ENCODE data around the gene VASP.
A peak's percentile ranks its signal among the peaks of the same experiment; 100 is the strongest.

VASP gene

GRCh38 chr19:45473682-45474605 is 33.3 kb upstream of the VASP start:
- no peak for DNase-seq

DNA sequence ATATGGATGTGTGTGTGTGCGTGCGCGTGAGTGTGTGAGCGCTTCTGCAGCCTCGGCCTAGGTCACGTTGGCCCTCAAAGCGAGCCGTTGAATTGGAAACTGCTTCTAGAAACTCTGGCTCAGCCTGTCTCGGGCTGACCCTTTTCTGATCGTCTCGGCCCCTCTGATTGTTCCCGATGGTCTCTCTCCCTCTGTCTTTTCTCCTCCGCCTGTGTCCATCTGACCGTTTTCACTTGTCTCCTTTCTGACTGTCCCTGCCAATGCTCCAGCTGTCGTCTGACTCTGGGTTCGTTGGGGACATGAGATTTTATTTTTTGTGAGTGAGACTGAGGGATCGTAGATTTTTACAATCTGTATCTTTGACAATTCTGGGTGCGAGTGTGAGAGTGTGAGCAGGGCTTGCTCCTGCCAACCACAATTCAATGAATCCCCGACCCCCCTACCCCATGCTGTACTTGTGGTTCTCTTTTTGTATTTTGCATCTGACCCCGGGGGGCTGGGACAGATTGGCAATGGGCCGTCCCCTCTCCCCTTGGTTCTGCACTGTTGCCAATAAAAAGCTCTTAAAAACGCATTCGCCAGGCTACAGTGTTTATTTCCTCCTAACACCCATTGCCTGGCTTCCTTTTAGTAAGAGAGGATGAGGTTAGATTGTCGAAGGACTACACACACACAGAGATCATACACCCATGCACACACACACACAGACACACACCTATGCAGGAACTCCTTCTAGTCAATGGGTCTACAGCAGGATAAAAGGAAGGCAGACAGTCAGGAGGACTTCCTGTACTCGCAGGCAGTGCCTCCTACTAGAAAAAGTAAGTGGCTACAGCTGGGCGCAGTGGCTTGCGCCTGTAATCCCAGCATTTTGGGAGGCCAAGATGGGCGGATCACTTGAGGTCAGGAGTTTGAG is 32.4 kb upstream of the VASP start:
- DNase-seq, result no peak

DNA sequence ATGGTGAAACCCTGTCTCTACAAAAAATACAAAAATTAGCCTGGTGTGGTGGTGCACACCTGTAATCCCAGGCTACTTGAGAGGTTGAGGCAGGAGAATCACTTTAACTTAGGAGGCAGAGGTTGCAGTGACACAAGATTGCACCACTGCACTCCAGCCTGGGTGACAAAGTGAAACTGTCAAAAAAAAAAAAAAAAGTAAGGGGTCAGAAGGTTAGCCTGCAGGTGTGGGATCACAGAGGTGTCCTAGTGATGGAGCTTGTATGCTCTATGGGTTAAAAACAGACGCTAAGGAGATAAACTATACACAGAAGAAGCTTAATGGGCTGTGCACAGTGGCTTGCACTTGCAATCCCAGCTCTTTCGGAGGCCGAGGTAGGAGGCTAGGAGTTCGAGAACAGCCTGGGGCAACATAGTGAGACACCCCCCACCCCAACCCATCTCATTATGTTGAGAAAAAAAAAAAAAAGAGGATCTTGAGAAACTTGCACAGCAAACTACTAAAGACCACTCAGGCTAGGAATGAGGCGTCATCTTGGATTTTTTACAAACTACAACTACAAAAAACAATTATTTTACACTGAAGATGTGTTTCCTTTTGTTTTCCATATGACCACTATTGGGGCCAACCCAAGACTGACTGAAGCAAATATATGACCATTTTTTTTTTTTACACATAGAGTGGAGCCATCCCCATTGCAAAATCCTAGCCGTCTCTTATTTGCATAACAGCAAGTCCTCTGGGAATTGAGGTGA is 31.6 kb upstream of the VASP start:
- DNase-seq, result no peak

DNA sequence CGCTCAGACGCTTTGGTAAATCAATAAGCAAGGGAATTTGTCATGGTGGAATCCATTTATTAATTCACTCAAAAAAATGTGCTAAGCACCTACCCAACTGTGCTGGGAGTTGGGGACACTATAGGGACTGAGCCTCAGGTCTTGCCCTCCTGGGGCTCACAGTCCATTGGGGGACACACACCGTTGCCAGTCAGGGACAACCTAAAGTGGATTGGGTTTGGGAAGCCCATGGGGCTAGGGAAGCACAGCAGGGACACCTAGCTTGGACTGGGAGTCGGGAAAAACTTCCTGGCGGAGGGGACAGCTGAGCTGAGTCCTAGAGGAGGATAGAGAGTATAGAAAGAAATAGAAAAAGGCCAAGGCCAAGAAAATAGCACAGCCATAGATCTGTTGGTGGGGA is 31.0 kb upstream of the VASP start:
- no peak for DNase-seq

GRCh38 chr19:45477186-45477585 is 30.1 kb upstream of the VASP start:
- DNase-seq, result no peak

- no peak for DNase-seq
Measured at GRCh38 chr19:45477713-45478453, 29.4 kb upstream of the VASP start.

DNA sequence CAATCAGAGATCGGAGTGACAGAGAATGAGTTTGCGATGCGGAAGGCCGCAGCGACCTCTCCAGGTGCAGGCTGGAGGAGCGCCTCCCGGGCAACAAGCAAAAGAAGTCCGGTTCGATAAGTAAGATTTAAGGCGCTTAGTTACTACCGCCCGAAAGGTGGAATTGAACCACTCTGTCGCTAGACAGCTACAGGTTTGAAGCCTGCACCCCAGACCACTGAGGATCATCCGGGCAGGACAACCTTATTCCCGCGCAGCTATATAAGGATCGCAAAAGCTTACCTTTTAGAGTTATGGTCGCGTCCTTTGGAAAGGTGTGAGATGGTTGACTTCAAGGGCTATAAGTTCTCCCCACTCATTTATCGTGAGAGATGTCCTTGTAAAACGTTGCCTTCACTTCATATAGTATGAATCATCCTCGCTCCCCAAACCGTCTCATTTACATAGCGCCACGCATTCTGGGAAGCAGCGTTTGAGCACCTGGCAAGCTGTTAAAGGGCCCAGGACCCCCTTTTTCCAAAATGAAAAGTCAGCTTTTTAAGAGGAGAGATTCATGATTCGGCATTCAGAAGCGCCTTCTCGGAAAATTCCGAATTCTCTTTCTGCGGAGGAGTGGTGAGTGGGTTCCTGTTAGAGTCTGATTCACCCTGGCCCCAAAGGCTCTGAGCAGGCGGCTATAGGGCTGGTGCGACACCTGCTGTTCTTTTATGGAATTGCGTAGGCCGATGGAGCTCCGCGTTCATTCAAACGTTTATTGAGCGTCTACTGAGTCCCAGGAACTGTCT is 28.6 kb upstream of the VASP start:
- peak; percentile 91 to 92 for DNase-seq

- DNase-seq, result no peak
Measured at GRCh38 chr19:45483033-45483432, 24.2 kb upstream of the VASP start.

GRCh38 chr19:45484273-45484945 is 22.9 kb upstream of the VASP start:
- DNase-seq, result no peak

DNA sequence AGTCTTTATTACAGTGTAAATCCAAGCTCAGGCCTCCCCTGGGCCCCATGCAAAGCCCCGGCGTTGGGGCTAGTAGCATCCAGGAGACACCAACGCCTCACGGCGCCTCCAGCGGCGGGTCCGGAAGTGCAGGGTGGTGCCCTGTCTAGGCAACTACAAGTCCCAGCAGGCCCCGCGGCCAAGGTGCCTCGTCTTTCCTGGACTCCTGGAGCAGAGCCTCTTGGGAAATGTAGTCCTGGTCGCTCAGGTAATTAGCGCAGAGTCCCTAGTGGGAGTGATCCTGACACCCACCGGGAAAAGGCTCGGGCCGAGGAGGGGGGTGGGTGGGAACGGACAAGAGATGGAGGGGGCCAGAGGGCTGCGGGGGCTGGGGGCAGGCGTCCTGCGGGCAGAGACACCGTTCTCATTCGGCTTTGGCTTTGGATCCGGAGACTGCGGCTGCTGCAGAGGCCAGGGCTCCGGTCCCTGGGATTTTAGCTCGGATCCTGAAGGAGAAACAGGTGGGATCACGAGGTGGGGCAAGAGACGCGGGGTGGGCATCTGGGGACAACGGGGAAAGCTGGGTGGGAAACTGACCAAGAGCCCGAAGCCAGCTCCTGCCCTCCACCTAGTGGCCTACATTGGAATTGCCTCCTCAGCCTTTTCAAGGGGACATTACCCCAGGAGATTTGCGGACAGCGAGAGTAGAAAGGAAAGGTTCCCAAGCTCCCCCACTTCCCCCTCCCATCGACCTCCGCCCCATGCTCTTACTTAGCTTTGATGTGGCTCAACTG is 21.8 kb upstream of the VASP start:
- DNase-seq, result peak; percentile 97 to 98

- DNase-seq, result no peak
Measured at GRCh38 chr19:45488708-45489107, 18.6 kb upstream of the VASP start.

DNA sequence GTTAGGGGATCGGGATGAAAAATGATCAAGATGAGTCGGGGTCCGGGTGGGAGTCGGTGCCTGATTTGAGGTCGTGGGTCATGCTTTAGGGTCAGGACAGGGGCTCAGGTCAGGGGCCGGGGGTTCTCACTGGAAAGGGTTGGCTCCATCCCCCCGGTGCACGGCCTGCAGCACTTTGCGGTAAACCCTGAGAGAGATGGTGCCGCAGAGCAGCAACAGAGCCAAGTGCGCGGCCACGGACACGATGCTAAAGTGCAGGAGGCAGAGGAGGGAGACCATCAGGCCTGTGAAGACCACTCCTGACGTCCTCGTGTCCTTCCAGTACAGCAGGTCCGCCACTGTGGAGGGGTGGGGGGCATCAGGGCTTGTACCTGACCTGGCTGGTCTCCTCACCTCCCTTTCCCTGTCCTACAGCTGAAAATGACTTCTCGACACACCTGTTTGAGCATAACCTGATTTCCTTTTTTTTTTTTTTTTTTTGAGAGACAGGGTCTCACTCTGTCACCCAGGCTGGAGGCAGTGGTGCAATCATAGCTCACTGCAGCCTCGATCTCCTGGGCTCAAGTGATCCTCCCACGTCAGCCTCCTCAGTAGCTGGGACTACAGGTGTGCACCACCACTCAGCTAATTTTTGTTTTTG is 17.9 kb upstream of the VASP start:
- DNase-seq, result no peak

- no peak for DNase-seq
Measured at GRCh38 chr19:45492137-45492626, 15.1 kb upstream of the VASP start.

DNA sequence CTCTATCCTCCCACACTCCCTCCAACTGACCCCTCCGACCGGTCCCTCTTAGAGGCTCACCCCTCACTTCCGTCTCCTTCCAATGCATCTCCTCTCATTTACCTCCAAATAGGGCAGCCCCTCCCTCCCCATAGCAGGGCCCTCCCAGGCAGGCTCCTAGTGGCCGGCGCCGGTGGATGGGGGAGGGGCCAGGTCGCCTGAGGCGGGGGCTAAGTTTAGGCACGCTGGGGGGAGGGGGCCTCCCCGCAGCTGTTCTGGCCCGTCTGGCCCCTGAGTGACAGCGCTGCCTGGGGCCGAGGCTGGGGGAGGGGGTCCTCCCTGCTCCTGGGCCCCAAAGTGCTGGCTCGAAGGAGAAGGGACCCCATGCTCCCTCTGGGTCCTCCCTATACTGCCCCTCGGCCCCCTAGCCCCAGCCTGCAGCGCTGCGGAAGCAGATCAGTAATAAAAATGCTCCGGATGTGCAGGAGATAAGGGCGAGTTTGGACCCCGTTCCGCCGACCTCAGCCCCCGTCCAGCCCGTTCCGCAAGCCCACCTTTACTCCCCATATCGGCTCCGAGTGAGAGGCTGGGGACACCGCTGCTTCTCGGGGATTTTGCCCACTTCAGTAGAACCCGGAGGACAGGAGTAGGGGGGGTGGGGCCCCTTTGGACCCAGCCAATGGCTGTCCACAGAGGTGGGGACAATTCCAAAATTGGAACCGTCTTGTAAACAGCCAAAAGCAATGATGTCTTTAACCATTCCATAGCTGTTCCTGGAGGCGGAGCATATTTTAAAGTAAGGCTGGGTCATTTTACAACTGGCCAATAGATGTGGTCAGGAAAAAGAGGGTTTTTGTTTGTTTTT is 14.4 kb upstream of the VASP start:
- DNase-seq, result no peak

DNA sequence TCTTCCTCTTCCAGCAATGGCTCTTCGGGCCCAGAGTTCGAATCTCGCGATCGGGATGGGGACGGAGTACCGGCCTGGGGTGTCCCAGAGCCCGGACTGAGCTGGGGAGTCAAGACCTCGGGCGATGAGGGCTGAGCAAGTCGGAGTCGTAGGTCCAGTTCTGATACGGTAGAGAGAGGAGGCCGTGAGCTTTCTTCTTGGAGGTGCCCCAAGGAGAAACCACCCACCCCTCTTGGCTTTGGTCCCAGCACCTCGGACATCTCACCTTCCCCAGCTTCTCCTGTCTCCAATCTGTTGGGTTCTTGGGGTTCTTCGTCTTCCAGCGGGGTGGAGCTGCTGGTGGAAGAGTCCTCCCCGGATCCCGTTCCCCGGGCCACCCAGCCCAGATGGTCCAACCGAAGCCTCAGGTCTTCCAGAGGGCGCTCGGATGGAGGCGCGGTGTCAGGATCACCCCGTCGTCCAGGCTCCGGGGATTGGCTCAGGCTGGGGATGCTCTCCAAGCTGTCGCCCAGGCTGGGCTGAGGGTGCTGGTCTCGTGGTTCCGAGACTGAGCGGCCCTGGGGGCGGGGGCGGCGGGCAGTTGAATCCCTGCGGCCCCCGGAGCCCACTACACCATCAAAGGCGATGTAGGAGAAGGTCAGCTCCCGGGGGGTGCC is 12.9 kb upstream of the VASP start:
- DNase-seq, result no peak

GRCh38 chr19:45495178-45495577 is 12.1 kb upstream of the VASP start:
- DNase-seq, result no peak

DNA sequence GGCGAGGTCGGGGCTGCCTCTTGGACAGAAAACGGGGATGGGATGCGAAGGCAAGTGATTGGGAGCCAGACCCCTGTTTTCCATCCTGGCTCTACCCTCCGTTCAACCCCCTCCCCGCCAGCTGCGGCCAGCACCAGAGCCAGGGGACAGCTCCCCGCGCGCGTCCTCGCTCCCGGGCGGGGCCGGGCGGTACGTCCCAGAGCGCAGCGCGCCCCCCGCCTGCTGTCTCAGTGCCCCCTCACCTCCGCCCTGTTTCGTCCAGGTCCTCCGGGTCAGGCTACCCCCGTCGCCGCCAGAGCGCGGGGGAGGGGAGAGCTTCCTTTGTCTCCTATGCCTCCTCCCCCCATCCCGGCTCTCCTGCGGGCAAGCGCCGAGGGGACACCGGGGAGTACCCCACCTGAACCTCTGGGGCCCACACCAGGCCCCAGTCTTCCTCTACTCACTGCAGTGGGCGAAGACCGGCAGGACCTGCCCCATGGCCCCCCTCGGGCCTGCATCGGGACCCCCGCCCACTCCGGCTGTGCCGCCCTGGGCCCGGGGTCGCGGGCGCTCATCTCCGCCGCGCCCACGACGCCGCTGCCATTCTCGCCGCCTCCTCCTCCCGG is 10.8 kb upstream of the VASP start:
- DNase-seq, result no peak

Measured in activated CD4-positive, alpha-beta T cell treated with anti-CD3 and anti-CD28 coated beads, Interleukin-2, amount 50 U/mL, for 4 hours (primary cell).